Measurements from ENCODE around the gene CNN2. TPM values are rescaled to one million over a fixed set of nuclear protein-coding genes. Genes with fewer than 3 reads are reported as not detected.
"Not testable (repeated sequence)": the region's sequence is repeated elsewhere in the genome, so short reads cannot be mapped to it uniquely, and the experiment has no call there.

Gene CNN2
- total and polyA plus RNA-seq, 9 donors = 31.3 to 64.9 (median 53.7) TPM

DNA sequence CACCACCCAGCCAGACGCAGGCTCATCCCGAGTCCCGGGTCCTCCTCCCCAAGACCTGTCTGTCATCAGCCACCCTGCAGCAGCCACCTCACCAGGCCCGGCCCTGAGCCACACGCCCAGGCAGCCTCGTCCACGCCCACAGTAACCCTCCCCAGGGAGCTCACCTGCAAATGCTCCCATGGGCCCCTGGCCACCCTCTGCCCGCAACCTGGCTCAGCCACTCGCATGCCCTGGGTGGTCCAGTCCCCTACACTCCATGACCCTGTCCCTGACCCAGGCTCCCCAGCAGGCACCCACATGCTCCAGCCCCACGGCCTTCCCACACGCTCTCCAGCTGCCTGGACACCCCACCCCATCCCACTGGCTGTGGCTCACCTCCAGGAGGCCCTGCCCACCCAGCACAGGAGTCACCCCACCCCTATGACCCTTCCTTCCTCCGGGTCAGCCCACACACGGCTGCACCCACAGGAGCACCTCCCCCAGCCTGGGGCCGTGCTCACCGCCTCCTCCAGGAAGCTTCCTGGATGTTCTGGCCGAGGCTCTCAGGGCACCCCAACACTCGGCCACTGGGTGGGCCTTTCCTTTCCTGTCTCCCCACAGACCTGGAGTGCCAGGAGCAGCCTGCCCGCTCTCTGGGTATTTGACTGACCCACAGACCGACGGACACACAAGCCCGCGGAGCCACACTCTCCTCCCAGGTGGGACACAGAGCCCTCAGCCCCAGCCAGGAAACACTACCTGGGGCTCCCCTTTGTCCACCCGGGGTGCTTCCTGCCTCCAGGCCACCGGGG, 9.1 kb upstream of the CNN2 start:
- no peak overlapping the region for H3K27ac ChIP-seq (ENCODE audit: low read length)
- DNase-seq = no peak
- H3K36me3 ChIP-seq (ENCODE audit: control insufficient read depth, insufficient read depth, low read length) = peaks cover 38% of the 10 kb centered on the region
- H3K9me3 ChIP-seq (replicated peaks; ENCODE audit: control insufficient read depth, low read depth, low read length) = no peaks in the 10 kb centered on the region
- H3K4me3 ChIP-seq (ENCODE audit: low read length) = no peak overlapping the region
- peaks cover 63% of the 10 kb centered on the region for H3K4me1 ChIP-seq (ENCODE audit: control insufficient read depth, insufficient read depth, low read length)
- WGBS (ENCODE audit: insufficient coverage) = 56% methylated on average over 23 of the region's 24 CpGs
- H3K27me3 ChIP-seq (ENCODE audit: control insufficient read depth, insufficient read depth, low read length) = no peaks in the 10 kb centered on the region

DNA sequence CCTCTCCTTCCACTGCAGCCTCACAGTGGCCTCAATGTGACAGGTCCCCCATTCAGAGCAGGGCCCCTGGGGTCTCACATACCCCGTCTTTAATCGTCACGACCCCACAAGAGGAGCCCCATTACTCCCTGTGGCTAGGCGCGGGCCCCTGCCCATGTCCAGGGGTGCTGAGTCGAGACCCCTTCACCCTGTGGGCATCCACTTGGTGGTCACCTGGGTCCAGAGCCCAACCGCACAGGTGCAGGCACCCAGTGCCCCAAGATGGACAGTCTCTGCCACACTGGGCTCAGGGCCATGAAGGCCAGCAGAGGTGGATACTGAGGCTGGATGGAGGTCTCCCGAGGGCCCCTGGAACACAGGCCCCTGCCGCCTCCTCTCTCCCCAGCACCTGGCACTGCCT, 8.5 kb upstream of the CNN2 start:
- no peaks in the 10 kb centered on the region for H3K9me3 ChIP-seq (replicated peaks; ENCODE audit: control insufficient read depth, low read depth, low read length)
- 93% methylated on average over 7 of the region's 9 CpGs for WGBS (ENCODE audit: insufficient coverage)
- no peak overlapping the region for H3K4me3 ChIP-seq (ENCODE audit: low read length)
- H3K36me3 ChIP-seq (ENCODE audit: control insufficient read depth, insufficient read depth, low read length) = peaks cover 33% of the 10 kb centered on the region
- DNase-seq = no peak
- H3K4me1 ChIP-seq (ENCODE audit: control insufficient read depth, insufficient read depth, low read length) = peaks cover 63% of the 10 kb centered on the region
- H3K27me3 ChIP-seq (ENCODE audit: control insufficient read depth, insufficient read depth, low read length) = no peaks in the 10 kb centered on the region
- H3K27ac ChIP-seq (ENCODE audit: low read length) = no peak overlapping the region

DNA sequence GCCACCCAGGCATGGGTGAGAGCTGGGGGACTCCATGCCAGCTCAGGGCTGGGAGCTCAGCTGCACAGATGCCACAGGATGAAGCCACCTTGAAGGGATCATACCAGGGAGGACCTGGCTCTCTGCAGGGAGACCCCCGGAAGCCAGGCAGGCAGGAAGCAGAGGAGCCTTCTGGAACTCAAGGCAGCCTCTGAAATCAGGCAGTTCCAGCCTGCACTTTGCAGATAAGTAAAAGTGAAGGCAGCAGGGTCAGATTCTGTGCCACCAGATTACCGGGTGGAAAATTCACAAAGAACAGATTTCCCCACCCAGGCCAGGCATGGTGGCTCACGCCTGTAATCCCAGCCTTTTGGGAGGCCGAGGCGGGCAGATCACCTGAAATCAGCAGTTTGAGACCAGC, 8.0 kb upstream of the CNN2 start:
- H3K4me1 ChIP-seq (ENCODE audit: control insufficient read depth, insufficient read depth, low read length) = peaks cover 63% of the 10 kb centered on the region
- no peak overlapping the region for H3K27ac ChIP-seq (ENCODE audit: low read length)
- no peak overlapping the region for H3K4me3 ChIP-seq (ENCODE audit: low read length)
- WGBS (ENCODE audit: insufficient coverage) = 73% methylated on average over 4 of the region's 5 CpGs
- no peak for DNase-seq
- H3K36me3 ChIP-seq (ENCODE audit: control insufficient read depth, insufficient read depth, low read length) = peaks cover 28% of the 10 kb centered on the region
- no peaks in the 10 kb centered on the region for H3K27me3 ChIP-seq (ENCODE audit: control insufficient read depth, insufficient read depth, low read length)
- no peaks in the 10 kb centered on the region for H3K9me3 ChIP-seq (replicated peaks; ENCODE audit: control insufficient read depth, low read depth, low read length)

DNA sequence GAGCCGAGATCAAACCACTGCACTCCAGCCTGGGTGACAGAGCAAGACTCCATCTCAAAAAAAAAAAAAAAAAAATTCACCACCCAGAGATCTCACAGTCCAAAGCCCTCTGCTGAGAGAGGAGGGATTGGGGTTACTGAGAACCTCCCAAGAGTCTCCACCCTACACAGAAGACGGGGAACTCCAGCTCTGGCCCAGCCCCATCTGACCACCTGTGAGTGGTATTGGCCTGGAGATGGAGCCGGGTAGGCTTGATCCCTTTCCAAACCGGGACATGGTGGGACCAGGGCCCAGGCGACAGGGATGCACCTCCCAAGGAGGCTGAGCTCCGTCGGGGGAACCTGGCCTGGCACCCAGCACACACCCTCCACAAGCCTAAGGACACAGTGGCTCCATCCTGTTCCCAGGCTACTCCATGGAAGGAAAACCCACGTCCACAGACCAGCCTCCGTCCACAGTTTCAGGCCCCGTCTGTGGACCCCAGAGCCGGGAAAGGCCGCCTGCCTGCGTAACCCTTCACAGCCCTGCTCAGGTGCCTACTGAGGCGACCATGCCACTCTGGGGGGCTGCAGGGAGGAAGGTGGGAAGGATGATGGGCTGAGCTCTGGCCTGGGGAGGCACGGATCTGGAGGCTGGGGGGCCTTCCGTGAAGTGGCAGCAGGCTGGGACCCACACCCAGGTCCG, 7.3 kb upstream of the CNN2 start:
- WGBS (ENCODE audit: insufficient coverage) = 50% methylated on average over 11 of the region's 17 CpGs
- Histone ChIP-seq H3K27me3 (ENCODE audit: control insufficient read depth, insufficient read depth, low read length) (no peaks in the 10 kb centered on the region), H3K27ac (ENCODE audit: low read length) (peak overlapping the region; percentile 2), H3K36me3 (ENCODE audit: control insufficient read depth, insufficient read depth, low read length) (peaks cover 21% of the 10 kb centered on the region), H3K4me3 (ENCODE audit: low read length) (peak overlapping the region; percentile 92), H3K9me3 (replicated peaks; ENCODE audit: control insufficient read depth, low read depth, low read length) (no peaks in the 10 kb centered on the region), H3K4me1 (ENCODE audit: control insufficient read depth, insufficient read depth, low read length) (peaks cover 63% of the 10 kb centered on the region)
- no peak for DNase-seq

DNA sequence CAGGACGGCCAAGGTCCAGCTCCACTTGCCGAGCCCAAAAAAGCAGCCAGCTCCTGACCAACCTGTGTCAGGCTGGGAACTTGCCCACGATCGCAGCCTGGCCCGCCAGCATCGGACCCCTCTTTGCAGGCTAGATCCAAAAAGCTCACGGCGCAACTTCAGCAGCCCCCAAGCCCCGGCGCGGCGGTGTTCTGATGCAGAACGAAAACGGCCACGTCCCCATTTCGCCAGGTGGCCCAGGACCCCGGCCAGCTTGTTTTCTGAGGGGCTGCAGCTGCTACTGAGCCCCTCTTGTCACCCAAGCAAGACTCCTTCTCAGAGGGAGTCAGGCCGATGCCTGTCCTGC, 6.8 kb upstream of the CNN2 start:
- Histone ChIP-seq H3K9me3 (replicated peaks; ENCODE audit: control insufficient read depth, low read depth, low read length) (no peaks in the 10 kb centered on the region), H3K4me3 (ENCODE audit: low read length) (peak overlapping the region; percentile 92), H3K4me1 (ENCODE audit: control insufficient read depth, insufficient read depth, low read length) (peaks cover 62% of the 10 kb centered on the region), H3K27me3 (ENCODE audit: control insufficient read depth, insufficient read depth, low read length) (no peaks in the 10 kb centered on the region), H3K27ac (ENCODE audit: low read length) (peak overlapping the region; percentile 29), H3K36me3 (ENCODE audit: control insufficient read depth, insufficient read depth, low read length) (peaks cover 17% of the 10 kb centered on the region)
- WGBS (ENCODE audit: insufficient coverage) = 69% methylated on average over 9 of the region's 18 CpGs
- DNase-seq = no peak

DNA sequence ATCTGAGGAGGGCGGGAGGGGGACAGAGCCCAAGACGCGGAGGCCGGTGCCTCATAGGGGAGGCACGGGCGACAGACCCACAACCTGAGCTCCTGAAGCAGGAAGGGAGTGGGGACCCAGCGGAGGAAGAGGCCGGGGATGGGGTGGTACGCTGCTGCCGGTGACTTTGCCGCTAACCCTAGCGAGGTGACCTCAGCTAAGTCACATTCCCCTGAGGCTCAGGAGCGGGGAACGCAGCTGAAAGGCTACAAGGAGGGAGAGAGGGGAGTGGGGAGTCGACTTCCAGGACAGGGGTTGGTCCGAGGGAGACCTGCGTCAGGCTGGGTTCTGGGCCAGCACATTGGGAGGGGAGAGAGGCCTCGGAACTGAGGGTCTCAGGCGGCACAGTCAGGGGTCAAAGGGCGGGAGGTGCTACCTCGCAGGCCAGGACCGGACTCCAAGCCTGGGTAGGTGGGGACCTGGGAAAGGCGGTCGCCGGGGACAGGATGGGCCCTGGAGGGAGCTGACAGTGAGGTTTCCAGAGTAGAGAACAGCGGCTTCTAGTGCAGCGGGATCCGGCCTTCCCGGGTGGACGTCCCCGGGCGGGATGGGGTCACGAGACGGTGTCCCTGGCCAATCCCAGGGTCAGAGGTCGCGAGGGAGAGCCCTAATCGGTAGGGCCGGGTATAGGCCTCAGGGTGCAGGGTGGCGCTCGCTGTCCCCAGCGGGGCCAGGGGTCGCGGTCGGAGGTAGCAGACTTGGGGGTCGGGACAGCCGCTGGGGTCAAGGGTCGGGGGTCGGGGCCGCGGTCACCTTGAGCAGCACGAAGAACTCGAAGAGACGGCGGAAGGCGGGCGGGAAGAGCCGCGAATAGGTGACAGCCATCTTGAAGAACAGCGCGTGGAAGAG, 6.2 kb upstream of the CNN2 start:
- peaks cover 17% of the 10 kb centered on the region for H3K36me3 ChIP-seq (ENCODE audit: control insufficient read depth, insufficient read depth, low read length)
- under 1% methylated on average over 53 of the region's 60 CpGs for WGBS (ENCODE audit: insufficient coverage)
- H3K27ac ChIP-seq (ENCODE audit: low read length) = peak overlapping the region; percentile 72
- peaks cover 55% of the 10 kb centered on the region for H3K4me1 ChIP-seq (ENCODE audit: control insufficient read depth, insufficient read depth, low read length)
- H3K4me3 ChIP-seq (ENCODE audit: low read length) = peak overlapping the region; percentile 92
- H3K27me3 ChIP-seq (ENCODE audit: control insufficient read depth, insufficient read depth, low read length) = no peaks in the 10 kb centered on the region
- no peaks in the 10 kb centered on the region for H3K9me3 ChIP-seq (replicated peaks; ENCODE audit: control insufficient read depth, low read depth, low read length)
- no peak for DNase-seq

DNA sequence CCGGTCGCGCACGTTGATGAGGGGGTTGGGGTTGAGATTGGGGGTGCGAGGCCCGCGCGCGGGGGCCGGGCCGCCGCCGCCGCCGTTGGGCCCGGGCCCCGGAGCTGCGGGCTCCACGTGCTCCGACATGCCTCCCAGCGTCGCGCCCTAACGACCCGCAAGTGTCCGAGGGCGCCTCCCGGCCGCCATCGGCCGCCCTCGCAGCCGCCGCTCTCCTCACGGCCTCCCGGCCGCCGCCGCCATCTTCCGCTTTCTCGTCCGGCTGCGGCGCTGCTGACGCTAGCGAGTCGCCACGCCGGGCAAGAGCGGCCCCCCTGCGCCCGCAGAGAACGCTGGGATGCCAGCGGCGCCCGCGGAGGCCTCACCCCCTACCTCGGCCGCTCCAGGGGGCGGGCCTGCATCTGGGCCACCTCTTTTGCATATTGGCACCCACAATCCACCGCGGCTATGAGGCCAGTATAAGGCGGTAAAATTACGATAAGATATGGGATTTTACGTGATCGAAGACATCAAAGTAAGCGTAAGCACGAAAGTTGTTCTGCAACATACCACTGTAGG, 5.5 kb upstream of the CNN2 start, which contains the start of gene TMEM259:
TSS of gene TMEM259 (minus strand) at position 256 of the 558 bp plus-strand sequence. CDS start at position 129, 127 bp downstream.
- under 1% methylated on average over 57 of the region's 68 CpGs for WGBS (ENCODE audit: insufficient coverage)
- Histone ChIP-seq H3K36me3 (ENCODE audit: control insufficient read depth, insufficient read depth, low read length) (peaks cover 17% of the 10 kb centered on the region), H3K4me3 (ENCODE audit: low read length) (peak within 1 kb of the TSS; percentile 92), H3K27me3 (ENCODE audit: control insufficient read depth, insufficient read depth, low read length) (no peaks in the 10 kb centered on the region), H3K9me3 (replicated peaks; ENCODE audit: control insufficient read depth, low read depth, low read length) (no peaks in the 10 kb centered on the region), H3K27ac (ENCODE audit: low read length) (peak within 1 kb of the TSS; percentile 97), H3K4me1 (ENCODE audit: control insufficient read depth, insufficient read depth, low read length) (peaks cover 50% of the 10 kb centered on the region)
- peak; percentile 99 for DNase-seq

DNA sequence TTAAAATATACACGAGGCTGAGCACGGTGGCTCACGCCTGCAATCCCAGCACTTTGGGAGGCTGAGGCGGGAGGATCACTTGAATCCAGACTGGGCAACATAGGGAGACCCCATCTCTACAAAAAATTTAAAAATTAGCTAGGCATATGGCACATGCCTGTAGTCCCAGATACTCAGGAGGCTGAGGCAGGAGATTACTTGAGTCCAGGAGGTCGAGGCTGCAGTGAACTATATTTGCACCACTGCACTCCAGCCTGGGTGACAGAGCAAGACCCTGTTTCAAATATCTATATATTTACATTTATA, 2.6 kb upstream of the CNN2 start:
- H3K36me3 ChIP-seq (ENCODE audit: control insufficient read depth, insufficient read depth, low read length); H3K27ac ChIP-seq (ENCODE audit: low read length); DNase-seq; H3K27me3 ChIP-seq (ENCODE audit: control insufficient read depth, insufficient read depth, low read length); H3K9me3 ChIP-seq (replicated peaks; ENCODE audit: control insufficient read depth, low read depth, low read length); H3K4me3 ChIP-seq (ENCODE audit: low read length): not testable (repeated sequence)
- H3K4me1 ChIP-seq (ENCODE audit: control insufficient read depth, insufficient read depth, low read length) = peaks cover 49% of the 10 kb centered on the region
- WGBS (ENCODE audit: insufficient coverage) = 100% methylated on average over 1 of the region's 5 CpGs

DNA sequence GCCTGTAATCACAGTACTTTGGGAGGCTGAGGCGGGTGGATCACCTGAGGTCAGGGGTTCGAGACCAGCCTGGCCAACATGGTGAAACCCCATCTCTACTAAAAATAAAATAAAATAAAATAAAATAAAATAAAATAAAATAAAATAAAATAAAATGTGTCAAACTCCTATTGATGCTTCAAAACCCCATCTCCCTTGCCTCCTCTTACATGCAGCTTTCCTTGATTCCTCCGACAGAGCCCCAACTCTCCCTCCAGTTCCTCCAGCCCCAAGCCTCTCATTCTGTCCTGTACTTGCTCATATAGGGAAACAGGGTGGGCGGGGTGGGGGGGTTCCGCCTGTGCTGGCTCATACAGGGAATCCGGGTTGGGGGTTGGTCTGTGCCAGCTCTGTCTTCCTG, 1.3 kb upstream of the CNN2 start:
- not testable (repeated sequence) for H3K36me3 ChIP-seq (ENCODE audit: control insufficient read depth, insufficient read depth, low read length); H3K27ac ChIP-seq (ENCODE audit: low read length); H3K4me3 ChIP-seq (ENCODE audit: low read length); DNase-seq; H3K27me3 ChIP-seq (ENCODE audit: control insufficient read depth, insufficient read depth, low read length); H3K9me3 ChIP-seq (replicated peaks; ENCODE audit: control insufficient read depth, low read depth, low read length)
- peaks cover 48% of the 10 kb centered on the region for H3K4me1 ChIP-seq (ENCODE audit: control insufficient read depth, insufficient read depth, low read length)
- 80% methylated on average over 1 of the region's 6 CpGs for WGBS (ENCODE audit: insufficient coverage)
